ENCODE measurements around the gene TBC1D17.

GRCh38 chr19:49873129-49873521, 4.4 kb upstream of the TBC1D17 start:
- TF ChIP-seq CTCF (conservative IDR thresholded peaks at IDR 0.05; ENCODE audit: low read depth, low read length), result no peak
- TF ChIP-seq EZH2phosphoT487 (IDR thresholded peaks at IDR 0.05; ENCODE audit: borderline replicate concordance, low read length), result no peak
- TF ChIP-seq EZH2 (IDR thresholded peaks at IDR 0.05; ENCODE audit: low read length, unreplicated experiment), result no peak

Measured in PC-3 (cell line).